GM23338 (cell line): ENCODE data around the gene LIFR. TPM values are rescaled to one million over a fixed set of nuclear protein-coding genes. Genes with fewer than 3 reads are reported as not detected.

Experiments
- ATAC-seq: fragments of 200-7000 bp; cut with Tn5 transposase; 3 replicates; pipeline ENCODE4 v1.9.1; 2020
- DNase-seq: peaks from one replicate; pipeline ENCODE4 v3.0.0-alpha.2; 2015; ENCODE audit warnings: low spot score
- H2AFZ ChIP-seq: fragments of 200-600 bp; sonication (generic); 2 replicates; pipeline ENCODE4 v1.8.0; 2016; ENCODE audit warnings: antibody characterized with exemption, mild to moderate bottlenecking, moderate library complexity
- H3F3A ChIP-seq: fragments of 200-600 bp; sonication (generic); replicated peaks from 2 replicates; pipeline ENCODE4 v1.8.0; 2017; ENCODE audit warnings: antibody characterized with exemption, mixed run types, low read depth
- H3K27ac ChIP-seq: fragments of 200-600 bp; sonication (generic); 2 replicates; pipeline ENCODE4 v1.6.1; 2016; ENCODE audit warnings: low read depth
- H3K27me3 ChIP-seq: fragments of 200-600 bp; sonication (generic); 2 replicates; pipeline ENCODE4 v1.8.0; 2016; ENCODE audit warnings: mild to moderate bottlenecking, mixed run types, moderate library complexity; ENCODE audit not compliant: insufficient read depth
- H3K36me3 ChIP-seq: fragments of 200-600 bp; sonication (generic); 2 replicates; pipeline ENCODE4 v1.8.0; 2016; ENCODE audit warnings: mild to moderate bottlenecking; ENCODE audit not compliant: insufficient read depth
- H3K4me1 ChIP-seq: fragments of 200-600 bp; sonication (generic); 2 replicates; pipeline ENCODE4 v1.8.0; 2016; ENCODE audit warnings: mild to moderate bottlenecking, moderate library complexity; ENCODE audit not compliant: insufficient read depth
- H3K4me2 ChIP-seq: fragments of 200-600 bp; sonication (generic); 2 replicates; pipeline ENCODE4 v1.7.1; 2017; ENCODE audit warnings: mixed run types
- H3K4me3 ChIP-seq: fragments of 200-600 bp; sonication (generic); 2 replicates; pipeline ENCODE4 v1.6.1; 2016; ENCODE audit warnings: mixed run types
- H3K79me2 ChIP-seq: fragments of 200-600 bp; sonication (generic); replicated peaks from 2 replicates; pipeline ENCODE4 v1.8.0; 2017; ENCODE audit warnings: mild to moderate bottlenecking; ENCODE audit not compliant: insufficient read depth
- H3K9me2 ChIP-seq: fragments of 200-600 bp; sonication (generic); 2 replicates; pipeline ENCODE4 v1.8.0; 2017; ENCODE audit not compliant: insufficient read depth
- H4K20me1 ChIP-seq: fragments of 200-600 bp; sonication (generic); replicated peaks from 2 replicates; pipeline ENCODE4 v1.8.0; 2017; ENCODE audit warnings: mild to moderate bottlenecking; ENCODE audit not compliant: insufficient read depth
- H3K27ac Mint-ChIP-seq: 2 replicates; pipeline ENCODE4 v1.8.0; 2020; ENCODE audit warnings: inconsistent platforms, mild to moderate bottlenecking, moderate library complexity, mixed read lengths
- H3K27me3 Mint-ChIP-seq: 3 replicates; pipeline ENCODE4 v1.8.0; 2022; ENCODE audit warnings: low read depth, mild to moderate bottlenecking, moderate library complexity, mixed read lengths, inconsistent platforms; ENCODE audit not compliant: insufficient read depth, poor library complexity
- H3K36me3 Mint-ChIP-seq: 3 replicates; pipeline ENCODE4 v1.8.0; 2021; ENCODE audit warnings: low read depth, mild to moderate bottlenecking, inconsistent platforms, moderate library complexity, mixed read lengths
- H3K4me1 Mint-ChIP-seq: 3 replicates; pipeline ENCODE4 v1.8.0; 2020; ENCODE audit warnings: mild to moderate bottlenecking, inconsistent platforms, mixed read lengths
- H3K4me3 Mint-ChIP-seq: 3 replicates; pipeline ENCODE4 v1.8.0; 2021; ENCODE audit warnings: moderate library complexity, mild to moderate bottlenecking, inconsistent platforms, mixed read lengths
- H3K9me3 Mint-ChIP-seq: 3 replicates; pipeline ENCODE4 v1.8.0; 2020; ENCODE audit warnings: moderate library complexity, mild to moderate bottlenecking, inconsistent platforms, mixed read lengths
- CREB1 ChIP-seq: fragments of 250-450 bp; sonication (Bioruptor Pico); IDR thresholded peaks from 2 replicates; pipeline ENCODE4 v1.5.0; 2020; ENCODE audit warnings: low read depth, mild to moderate bottlenecking, moderate library complexity
- CTCF ChIP-seq, 2 experiments: fragments of 200-600 bp in 1 of 2; sonication (generic) in 1 of 2; conservative IDR thresholded peaks; 2 replicates each; pipeline versions ENCODE4 v1.5.1 to v1.6.1; 2016 to 2017; ENCODE audit warnings: antibody characterized with exemption in 2 of 2, low read depth in 2 of 2, mild to moderate bottlenecking in 2 of 2, moderate library complexity in 1 of 2
- ETS1 ChIP-seq: IDR thresholded peaks from 2 replicates; pipeline ENCODE4 v1.6.1; 2016; ENCODE audit warnings: antibody characterized with exemption
- EZH2 ChIP-seq: fragments of 200-600 bp; sonication (generic); IDR thresholded peaks from one replicate; pipeline ENCODE4 v1.8.0; 2017; ENCODE audit warnings: antibody characterized with exemption, mild to moderate bottlenecking, low read depth; ENCODE audit not compliant: unreplicated experiment
- EZH2phosphoT487 ChIP-seq: fragments of 200-600 bp; sonication (generic); IDR thresholded peaks from one replicate; pipeline ENCODE4 v1.8.1; 2018; ENCODE audit warnings: antibody characterized with exemption; ENCODE audit not compliant: unreplicated experiment
- JUNB ChIP-seq: IDR thresholded peaks from one replicate; pipeline ENCODE4 v1.6.1; 2016; ENCODE audit warnings: antibody characterized with exemption; ENCODE audit not compliant: unreplicated experiment
- NANOG ChIP-seq: IDR thresholded peaks from 2 replicates; pipeline ENCODE4 v1.6.1; 2016; ENCODE audit warnings: antibody characterized with exemption, borderline replicate concordance
- POLR2AphosphoS5 ChIP-seq: IDR thresholded peaks from 2 replicates; pipeline ENCODE4 v1.6.1; 2016; ENCODE audit warnings: antibody characterized with exemption, low read depth
- REST ChIP-seq: IDR thresholded peaks from one replicate; pipeline ENCODE4 v1.6.1; 2018; ENCODE audit warnings: antibody characterized with exemption; ENCODE audit not compliant: unreplicated experiment
- STAT1 ChIP-seq: IDR thresholded peaks from one replicate; pipeline ENCODE4 v1.6.1; 2016; ENCODE audit warnings: antibody characterized with exemption; ENCODE audit not compliant: unreplicated experiment
- ZNF114 ChIP-seq: fragments of 250-450 bp; sonication (Bioruptor Pico); IDR thresholded peaks from 2 replicates; pipeline ENCODE4 v1.5.0; 2020; ENCODE audit warnings: mild to moderate bottlenecking, moderate library complexity
- ZNF331 ChIP-seq: fragments of 250-450 bp; sonication (Bioruptor Pico); IDR thresholded peaks from 2 replicates; pipeline ENCODE4 v1.5.0; 2020; ENCODE audit warnings: low read depth, mild to moderate bottlenecking, moderate library complexity
- ZNF462 ChIP-seq: fragments of 250-450 bp; sonication (Bioruptor Pico); IDR thresholded peaks from 2 replicates; pipeline ENCODE4 v1.5.0; 2020; ENCODE audit warnings: mild to moderate bottlenecking, moderate library complexity
- polyA plus RNA-seq: library from polyadenylated mRNA; unstranded; fragments of >200 nt; fragmentation: Nextera tagmentation; extraction: Ambion mirVana; gene quantifications from 2 replicates; pipeline ENCODE4 v1.2.1, GENCODE V29; 2016
- total RNA-seq: library from RNA; depleted of rRNA; stranded (reverse); fragments of >200 nt; shearing (Covaris generic); gene quantifications from 2 replicates; pipeline ENCODE4 v1.2.3, GENCODE V29; 2014

Gene LIFR
- total and polyA plus RNA-seq, 2 experiments from 2014 or later: 11.0 to 25.2 TPM

- Histone ChIP-seq H3K4me2 (no peak overlapping the region), H3K79me2 (no peaks in the 10 kb centered on the region), H4K20me1 (no peaks in the 10 kb centered on the region), H3K36me3 (no peaks in the 10 kb centered on the region), H3K27ac (no peak overlapping the region), H3F3A (no peaks in the 10 kb centered on the region), H3K9me2 (0 out of 2 replicates have a peak, but pooled peaks cover 3% of the 10 kb centered on the region), H3K4me3 (no peak overlapping the region), H3K4me1 (no peaks in the 10 kb centered on the region), H2AFZ (no peak overlapping the region), H3K27me3 (no peaks in the 10 kb centered on the region)
- H3K27ac Mint-ChIP-seq: no peak overlapping the region
- no peaks in the 10 kb centered on the region for H3K36me3 Mint-ChIP-seq
- peaks cover 4% of the 10 kb centered on the region for H3K27me3 Mint-ChIP-seq
- H3K9me3 Mint-ChIP-seq: no peaks in the 10 kb centered on the region
- ATAC-seq (no peak), DNase-seq (no peak)
- TF ChIP-seq ETS1: no peak
- TF ChIP-seq ZNF331 (CRISPR knock-in tag): no peak
- no peak for TF ChIP-seq ZNF114 (CRISPR knock-in tag)
- no peak for TF ChIP-seq CTCF (conservative IDR thresholded peaks at IDR 0.05; ENCODE audit: low read depth in 2 of 2)
- no peak for TF ChIP-seq POLR2AphosphoS5
- no peak for TF ChIP-seq ZNF462
- TF ChIP-seq JUNB: no peak
- TF ChIP-seq EZH2: no peak
- TF ChIP-seq REST: no peak
- TF ChIP-seq NANOG: no peak
- no peak for TF ChIP-seq STAT1
- no peak for TF ChIP-seq EZH2phosphoT487
- TF ChIP-seq CREB1 (CRISPR knock-in tag): no peak
- H3K4me3 Mint-ChIP-seq: no peak overlapping the region
- peaks cover 7% of the 10 kb centered on the region; the same call in 2 of the 3 replicates for H3K4me1 Mint-ChIP-seq
These were observed 17.6 kb upstream of the LIFR start for GRCh38 chr5:38574009-38574408.
